GM04504 (cell line): ENCODE results near the gene CBX4.

Experiments
- DNase-seq: peaks from one replicate; pipeline ENCODE4 v3.0.0-alpha.2; 2012; ENCODE audit warnings: low read depth

The CBX4 gene

GRCh38 chr17:79811868-79812352 lies 27.3 kb downstream of the CBX4 start:
- DNase-seq: no peak

DNA sequence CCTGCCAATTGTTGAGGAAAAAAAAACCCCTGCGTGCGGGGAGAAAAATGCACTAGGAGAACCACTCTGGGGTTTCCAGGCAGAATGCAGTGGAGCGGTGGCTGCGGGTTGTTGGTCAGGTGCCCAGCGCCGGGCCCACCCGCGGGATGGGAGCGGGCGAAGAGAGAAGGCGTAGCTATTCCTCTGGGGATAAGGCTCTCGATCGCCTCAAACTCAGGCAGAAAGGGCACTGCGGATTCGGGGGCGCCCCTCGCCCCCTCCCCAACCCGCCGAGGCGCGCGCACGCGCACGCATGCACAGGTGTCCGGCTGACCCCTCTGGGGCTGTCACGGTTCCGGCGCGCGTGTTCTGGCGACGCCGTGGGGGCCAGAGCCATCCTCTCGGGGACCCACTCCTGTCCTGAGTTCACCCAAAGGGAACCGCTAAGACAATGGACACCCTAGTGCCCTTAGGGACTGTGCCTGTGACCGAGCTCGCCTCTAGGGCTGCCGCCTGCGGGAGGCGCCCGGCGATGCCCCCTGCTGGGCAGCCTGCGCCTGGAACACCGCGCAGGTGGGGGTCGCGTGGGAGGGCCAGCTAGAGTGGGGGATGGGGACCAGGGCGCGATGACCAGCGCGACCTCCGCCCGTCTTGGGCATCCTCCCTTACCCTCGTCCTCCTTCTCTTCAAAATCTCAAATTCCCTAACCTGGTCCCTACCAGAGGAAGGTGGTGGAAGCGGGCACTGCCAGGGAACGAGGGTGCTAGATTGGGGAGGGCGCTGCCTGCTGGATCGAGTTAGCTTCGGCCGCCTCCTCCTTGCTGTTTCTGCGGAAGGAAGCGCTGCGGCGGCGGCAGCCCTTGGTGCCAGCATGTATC lies 28.0 kb downstream of the CBX4 start:
- DNase-seq: no peak

- no peak for DNase-seq
These were observed 28.9 kb downstream of the CBX4 start for GRCh38 chr17:79810130-79811010.

GRCh38 chr17:79809530-79810129 lies 29.6 kb downstream of the CBX4 start:
- no peak for DNase-seq

GRCh38 chr17:79808763-79809529 lies 30.3 kb downstream of the CBX4 start:
- DNase-seq: no peak

- no peak for DNase-seq
These were observed 32.1 kb downstream of the CBX4 start for GRCh38 chr17:79806863-79807720.

- DNase-seq: no peak
These were observed 32.8 kb downstream of the CBX4 start for GRCh38 chr17:79806446-79806760.

DNA sequence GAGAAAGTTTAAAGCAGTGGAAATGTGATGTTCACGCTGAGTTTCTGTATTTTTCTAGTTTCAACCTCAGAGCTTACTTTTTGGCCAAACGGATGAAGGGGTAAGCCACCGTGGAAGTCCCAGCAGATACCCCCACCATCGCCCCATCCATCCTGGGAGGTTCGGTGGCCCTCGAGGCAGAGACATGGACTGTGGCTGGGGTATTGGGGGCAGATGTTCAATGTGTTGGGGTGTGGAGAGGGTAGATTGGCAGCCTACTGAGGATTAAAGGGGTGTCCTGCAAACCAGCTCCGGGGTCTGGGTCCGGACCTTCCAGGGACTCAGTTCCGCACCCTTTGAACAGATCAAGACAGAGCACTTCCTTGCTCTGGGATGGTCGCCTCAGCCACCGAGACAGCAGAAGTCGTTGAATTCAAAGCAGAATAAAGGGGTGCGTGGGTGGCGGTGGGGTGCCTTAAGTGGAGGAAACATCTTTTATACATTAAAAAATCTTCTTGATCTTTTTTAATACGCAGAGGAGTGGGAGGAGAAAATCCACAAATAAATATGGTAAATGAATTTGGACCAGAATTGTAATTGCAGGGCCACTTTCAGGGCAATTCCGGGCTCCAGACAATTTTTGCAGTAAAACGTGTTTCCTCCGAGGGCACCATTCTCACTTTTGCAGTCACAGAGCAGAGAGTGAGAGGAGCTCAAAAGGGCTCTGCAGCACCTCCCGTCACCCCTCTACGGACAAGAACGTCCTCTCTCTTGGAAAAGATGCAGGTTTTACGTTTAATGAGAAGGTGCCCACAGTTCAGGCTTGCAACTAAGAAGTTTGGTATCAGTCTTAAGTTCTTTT lies 34.2 kb downstream of the CBX4 start:
- no peak for DNase-seq

- DNase-seq: no peak
These were observed 35.0 kb downstream of the CBX4 start for GRCh38 chr17:79803997-79804855.

DNA sequence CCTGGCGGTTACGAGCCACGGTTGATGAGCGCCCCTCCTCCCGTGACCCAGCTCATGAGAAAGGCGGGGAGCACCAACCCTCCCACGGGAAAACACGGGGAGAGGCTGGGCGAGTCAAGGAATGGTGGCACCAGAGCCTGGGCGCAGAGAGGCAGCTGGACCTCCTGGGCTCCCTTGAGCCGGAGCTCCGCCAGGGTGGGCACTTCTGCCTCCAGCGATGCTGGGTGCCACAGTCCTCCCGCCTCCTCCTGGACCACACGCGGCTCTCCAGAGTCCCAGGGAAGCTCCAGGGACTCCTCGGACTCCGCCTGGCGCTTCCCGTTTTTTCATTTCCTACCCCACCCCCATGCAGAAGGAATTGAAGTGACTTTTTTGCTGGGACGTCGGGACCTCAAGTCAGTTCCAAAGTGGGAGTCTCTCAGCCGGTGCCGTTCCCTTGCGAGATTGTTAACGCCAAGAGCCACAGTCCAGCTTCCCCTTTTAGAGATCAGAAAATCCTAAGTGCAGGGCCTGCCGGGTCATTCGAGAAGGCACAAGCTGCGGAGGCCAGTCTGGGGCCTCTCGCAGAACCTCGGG lies 35.7 kb downstream of the CBX4 start:
- no peak for DNase-seq

GRCh38 chr17:79802736-79803420 lies 36.4 kb downstream of the CBX4 start:
- DNase-seq: no peak

GRCh38 chr17:79802039-79802735 lies 37.1 kb downstream of the CBX4 start:
- no peak for DNase-seq

- no peak for DNase-seq
These were observed 37.8 kb downstream of the CBX4 start for GRCh38 chr17:79801156-79802038.

DNA sequence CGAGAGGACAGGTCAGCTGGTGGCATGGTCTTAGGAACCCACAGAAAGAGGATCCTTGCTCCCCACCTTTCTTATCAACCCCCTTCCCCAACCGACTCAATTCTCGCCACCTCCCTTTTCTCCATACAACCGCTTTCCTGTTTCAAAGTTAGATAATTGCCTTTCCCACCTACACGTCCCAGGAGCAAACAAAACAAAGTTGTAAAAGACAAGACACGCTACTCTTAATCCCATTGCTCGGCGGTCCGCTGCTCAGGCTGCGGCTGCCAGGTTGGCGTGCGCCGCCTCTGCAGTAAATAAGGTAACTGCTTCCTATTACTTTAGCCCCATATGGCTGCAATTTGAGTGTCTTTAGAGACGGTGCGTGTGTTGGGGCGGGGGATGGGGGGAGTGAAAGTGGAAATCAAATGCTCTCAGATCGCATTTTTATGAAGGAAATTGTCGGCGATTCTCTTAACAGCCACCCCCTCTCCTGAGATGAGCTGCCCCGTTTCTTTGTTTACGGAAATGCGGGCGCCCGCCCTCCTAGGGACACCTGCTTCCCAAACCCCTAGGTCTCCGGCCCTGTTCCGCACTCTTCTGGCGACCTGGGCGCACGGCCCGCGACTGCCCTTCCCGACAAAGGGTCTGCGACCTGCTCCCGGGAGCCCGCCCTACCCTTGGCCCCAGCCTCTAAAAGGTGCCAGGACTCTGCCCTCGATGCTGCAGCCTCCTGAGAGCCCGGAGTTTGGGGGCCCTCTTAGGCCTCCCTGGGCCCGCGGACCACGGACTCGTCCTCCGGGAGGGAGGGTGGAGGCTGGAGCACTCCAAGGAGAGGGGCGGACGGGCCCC lies 38.7 kb downstream of the CBX4 start:
- DNase-seq: no peak

DNA sequence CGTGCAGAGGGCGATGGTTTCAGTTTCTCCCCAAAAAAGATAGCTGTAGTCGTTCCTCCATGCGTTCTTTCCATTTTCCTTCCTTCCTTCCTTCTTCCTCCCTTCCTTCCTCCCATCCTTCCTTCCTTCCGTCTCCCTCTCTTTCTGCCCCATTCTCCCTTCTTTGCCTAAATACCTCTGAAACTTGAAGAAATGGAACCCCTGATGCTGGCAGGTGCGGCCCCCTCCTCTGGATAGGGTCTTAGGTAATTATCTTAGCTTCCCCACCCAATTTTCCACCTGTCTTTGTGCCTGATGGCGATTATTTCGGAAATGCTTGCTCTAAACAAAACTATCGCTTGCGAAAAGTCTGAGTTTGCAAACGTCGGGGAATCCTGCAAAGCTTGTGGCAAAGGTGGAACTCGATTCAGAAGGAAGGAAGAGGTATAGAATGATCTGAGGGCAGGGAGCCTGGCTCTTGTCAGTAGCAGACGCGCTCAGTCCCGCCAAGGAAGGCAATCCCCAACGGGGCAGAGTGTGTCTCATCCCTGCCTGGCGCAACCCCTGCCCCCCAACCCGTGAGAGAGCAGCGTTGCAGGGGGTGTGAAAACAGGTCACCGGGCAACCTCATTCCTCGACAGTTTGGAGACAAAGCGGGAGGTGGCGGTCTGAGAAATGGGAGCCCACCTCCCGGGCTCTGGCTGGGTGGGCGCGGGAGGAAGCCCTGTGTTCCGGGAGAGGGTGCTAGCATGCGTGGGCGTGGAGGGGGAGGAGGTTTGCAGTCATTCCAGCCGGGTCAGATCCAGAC lies 39.5 kb downstream of the CBX4 start:
- DNase-seq: no peak
